Mesendoderm (in vitro differentiated cells): ENCODE measurements around the gene TMCC1.
"Not testable (repeated sequence)": the region's sequence is repeated elsewhere in the genome, so short reads cannot be mapped to it uniquely, and the experiment has no call there.

Experiments
- DNase-seq: peaks from one replicate; pipeline ENCODE4 v3.0.0; 2013
- H2AK5ac ChIP-seq: 2 replicates; pipeline ENCODE4 v1.6.1; 2013; ENCODE audit warnings: low read length, inconsistent platforms
- H2BK120ac ChIP-seq: 2 replicates; pipeline ENCODE4 v1.6.1; 2013; ENCODE audit warnings: low read depth, mild to moderate bottlenecking, low read length, moderate library complexity, mixed read lengths
- H2BK15ac ChIP-seq: replicated peaks from 2 replicates; pipeline ENCODE4 v1.6.1; 2013; ENCODE audit warnings: low read depth, mild to moderate bottlenecking, moderate library complexity
- H2BK5ac ChIP-seq: 2 replicates; pipeline ENCODE4 v1.6.1; 2013; ENCODE audit warnings: low read length, inconsistent platforms
- H3K18ac ChIP-seq: 2 replicates; pipeline ENCODE4 v1.6.1; 2013; ENCODE audit warnings: mild to moderate bottlenecking, low read length, mixed read lengths
- H3K23ac ChIP-seq: one replicate; pipeline ENCODE4 v1.6.1; 2013; ENCODE audit warnings: low read length
- H3K27ac ChIP-seq: 2 replicates; pipeline ENCODE4 v1.5.1; 2013; ENCODE audit warnings: low read depth, mild to moderate bottlenecking, inconsistent platforms, low read length, moderate library complexity
- H3K27me3 ChIP-seq: 2 replicates; pipeline ENCODE4 v1.6.1; 2013; ENCODE audit warnings: low read length, control low read depth, mild to moderate bottlenecking, inconsistent platforms; ENCODE audit not compliant: insufficient read depth, poor library complexity
- H3K36me3 ChIP-seq: 2 replicates; pipeline ENCODE4 v1.6.1; 2013; ENCODE audit warnings: low read length, inconsistent platforms; ENCODE audit not compliant: control insufficient read depth, insufficient read depth
- H3K4ac ChIP-seq: one replicate; pipeline ENCODE4 v1.6.1; 2013; ENCODE audit warnings: low read depth, mild to moderate bottlenecking, low read length, moderate library complexity
- H3K4me1 ChIP-seq: 2 replicates; pipeline ENCODE4 v1.6.1; 2013; ENCODE audit warnings: low read depth, low read length, inconsistent platforms; ENCODE audit not compliant: control insufficient read depth
- H3K4me2 ChIP-seq: 2 replicates; pipeline ENCODE4 v1.6.1; 2013; ENCODE audit warnings: low read length
- H3K4me3 ChIP-seq: 2 replicates; pipeline ENCODE4 v1.5.1; 2013; ENCODE audit warnings: mild to moderate bottlenecking, low read length
- H3K56ac ChIP-seq: one replicate; pipeline ENCODE4 v1.6.1; 2013; ENCODE audit warnings: low read length
- H3K79me1 ChIP-seq: 2 replicates; pipeline ENCODE4 v1.6.1; 2013; ENCODE audit warnings: low read length, inconsistent platforms
- H3K79me2 ChIP-seq: 2 replicates; pipeline ENCODE4 v1.6.1; 2013; ENCODE audit warnings: mild to moderate bottlenecking, low read length; ENCODE audit not compliant: control insufficient read depth, insufficient read depth
- H3K9ac ChIP-seq: 2 replicates; pipeline ENCODE4 v1.6.1; 2013; ENCODE audit warnings: low read length, inconsistent platforms
- H4K5ac ChIP-seq: one replicate; pipeline ENCODE4 v1.6.1; 2013; ENCODE audit warnings: low read length
- H4K8ac ChIP-seq: one replicate; pipeline ENCODE4 v1.6.1; 2013; ENCODE audit warnings: low read depth, mild to moderate bottlenecking, control low read depth, low read length, moderate library complexity
- WGBS: extraction: QIAGEN DNeasy Blood & Tissue Kit; methylation state at CpG from one replicate; pipeline ENCODE4 v1.1.7; 2013; ENCODE audit warnings: low lambda C conversion rate, missing lambda C conversion rate; ENCODE audit not compliant: insufficient coverage; ENCODE audit errors: extremely low coverage; 5-methylcytosine and 5-hydroxymethylcytosine counted together

TMCC1 gene

DNA sequence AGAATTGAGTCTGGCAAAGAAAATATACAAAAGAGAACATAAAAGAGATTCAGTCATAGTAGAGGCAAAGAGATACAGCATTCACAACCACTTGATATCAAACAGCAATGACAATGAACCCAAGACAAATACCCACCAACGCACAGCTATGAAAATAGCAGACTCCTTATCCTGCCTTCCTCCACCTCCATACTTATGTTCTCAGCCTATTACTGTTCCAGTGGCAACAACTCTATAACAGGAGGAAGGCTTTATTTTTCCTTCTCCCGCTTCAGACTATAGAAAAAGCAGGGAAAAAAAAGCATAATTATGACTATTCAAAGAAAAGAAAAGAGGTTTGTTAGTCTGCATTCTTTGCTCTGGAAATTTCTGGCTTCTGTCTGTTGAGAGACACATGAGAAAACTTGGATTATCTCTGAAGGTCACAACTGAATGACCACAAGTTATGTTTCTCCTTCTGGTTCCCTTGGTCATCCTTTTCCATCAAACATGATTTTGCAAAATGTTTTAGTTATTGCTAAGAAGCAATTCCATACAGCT is 205.9 kb downstream of the TMCC1 start:
- H3K79me2 ChIP-seq = no peaks in the 10 kb centered on the region
- no peak overlapping the region for H3K23ac ChIP-seq
- H3K4me3 ChIP-seq = no peak overlapping the region
- H3K56ac ChIP-seq = no peak overlapping the region
- no peak overlapping the region for H4K8ac ChIP-seq
- WGBS = no CpG with 5 or more reads among the region's 2 CpGs
- no peak overlapping the region for H4K5ac ChIP-seq
- peaks cover 3% of the 10 kb centered on the region for H3K4me1 ChIP-seq
- H3K27ac ChIP-seq = no peak overlapping the region
- no peak overlapping the region for H2BK5ac ChIP-seq
- H3K79me1 ChIP-seq = peaks cover 1% of the 10 kb centered on the region
- H3K18ac ChIP-seq = no peak overlapping the region
- no peaks in the 10 kb centered on the region for H3K27me3 ChIP-seq
- DNase-seq = no peak
- no peak overlapping the region for H3K4me2 ChIP-seq
- no peak overlapping the region for H3K4ac ChIP-seq
- H3K9ac ChIP-seq = no peak overlapping the region
- H2BK15ac ChIP-seq = peak overlapping the region; percentile 96
- H2BK120ac ChIP-seq = no peak overlapping the region
- no peak overlapping the region for H2AK5ac ChIP-seq
- no peaks in the 10 kb centered on the region for H3K36me3 ChIP-seq

DNA sequence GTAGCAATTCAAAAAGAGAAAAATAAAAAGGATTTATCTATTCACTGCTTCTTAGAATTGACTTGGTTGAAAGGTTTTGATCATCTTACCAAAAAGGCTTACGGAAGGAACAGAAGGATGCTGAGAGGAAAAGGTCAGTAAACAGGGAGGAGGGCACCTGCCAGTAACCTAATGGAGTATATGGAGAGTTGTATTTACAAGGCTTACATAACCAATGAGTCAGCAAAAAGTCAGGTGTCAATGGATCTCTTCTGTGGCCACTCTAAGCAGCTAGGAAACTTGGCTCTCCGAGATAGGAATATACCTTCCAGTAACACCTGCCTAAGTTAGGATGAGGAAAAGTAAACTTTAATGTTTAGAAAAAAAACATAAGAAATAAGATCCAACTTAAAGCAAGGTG is 206.6 kb downstream of the TMCC1 start:
- Histone ChIP-seq H3K4me3 (no peak overlapping the region), H3K27ac (no peak overlapping the region), H3K4me2 (no peak overlapping the region)

DNA sequence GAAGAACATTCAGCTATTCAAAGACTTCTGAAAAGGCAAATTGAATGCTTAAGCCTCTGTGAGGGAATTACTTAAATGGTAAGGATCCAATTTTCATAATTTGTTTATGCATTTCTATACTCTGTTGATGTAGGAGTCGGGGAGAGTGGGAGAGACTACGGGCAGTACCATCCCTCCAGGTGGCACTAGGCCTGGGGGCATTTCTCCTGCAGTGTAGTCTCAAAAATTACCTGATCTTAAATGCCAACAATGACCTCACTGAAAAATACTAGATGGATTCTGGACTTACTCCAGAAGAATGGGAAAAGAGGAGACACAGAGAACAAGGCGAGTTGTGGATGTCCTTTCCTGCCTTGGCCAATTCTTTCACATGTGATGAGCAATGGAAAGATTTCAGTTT is 209.2 kb downstream of the TMCC1 start:
- Histone ChIP-seq H3K18ac (no peak overlapping the region), H3K4me1 (peaks cover 3% of the 10 kb centered on the region), H2AK5ac (no peak overlapping the region), H3K23ac (no peak overlapping the region), H3K79me1 (peaks cover 1% of the 10 kb centered on the region), H3K36me3 (no peaks in the 10 kb centered on the region), H3K27me3 (no peaks in the 10 kb centered on the region), H4K8ac (no peak overlapping the region), H3K4ac (no peak overlapping the region), H2BK5ac (no peak overlapping the region), H3K9ac (no peak overlapping the region), H2BK120ac (no peak overlapping the region), H3K27ac (no peak overlapping the region), H3K56ac (no peak overlapping the region), H3K4me3 (no peak overlapping the region), H4K5ac (no peak overlapping the region), H3K79me2 (no peaks in the 10 kb centered on the region), H2BK15ac (no peak overlapping the region), H3K4me2 (no peak overlapping the region)
- DNase-seq = no peak
- WGBS = no CpG with 5 or more reads among the region's 3 CpGs

More for the DNA sequence above, 206.6 kb downstream of the TMCC1 start:
- Histone ChIP-seq H2BK120ac (no peak overlapping the region), H3K18ac (no peak overlapping the region), H3K27me3 (no peaks in the 10 kb centered on the region), H3K36me3 (no peaks in the 10 kb centered on the region), H3K9ac (no peak overlapping the region), H3K79me1 (peaks cover 1% of the 10 kb centered on the region), H3K4me1 (peaks cover 3% of the 10 kb centered on the region), H4K5ac (no peak overlapping the region), H3K4ac (no peak overlapping the region), H3K23ac (no peak overlapping the region), H2AK5ac (no peak overlapping the region), H2BK5ac (no peak overlapping the region), H3K79me2 (no peaks in the 10 kb centered on the region), H3K56ac (no peak overlapping the region), H2BK15ac (no peak overlapping the region), H4K8ac (no peak overlapping the region)
- peak; percentile 44 for DNase-seq
- no CpG with 5 or more reads among the region's 2 CpGs for WGBS

DNA sequence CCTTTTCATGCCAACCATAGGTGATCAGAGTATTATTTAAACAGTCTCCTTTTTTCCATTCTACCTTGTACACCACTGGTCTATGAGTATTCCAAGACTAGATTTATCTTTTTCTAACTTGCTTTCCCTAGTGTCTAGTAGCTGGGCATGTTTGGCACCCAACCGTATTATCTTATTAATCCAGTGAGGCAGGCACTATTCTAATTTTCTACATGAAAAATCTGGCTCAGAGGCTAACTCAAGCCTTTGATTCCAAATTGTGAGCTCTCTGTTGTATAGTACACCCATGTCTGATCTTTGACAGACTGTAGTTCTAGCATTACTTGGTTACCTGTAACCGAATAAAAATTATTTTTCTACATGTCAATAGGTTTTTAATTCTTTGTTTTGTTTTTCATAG is 210.3 kb downstream of the TMCC1 start:
- Histone ChIP-seq H2BK15ac (no peak overlapping the region), H2AK5ac (no peak overlapping the region), H3K4ac (no peak overlapping the region), H2BK5ac (no peak overlapping the region), H3K27me3 (no peaks in the 10 kb centered on the region), H3K36me3 (no peaks in the 10 kb centered on the region), H2BK120ac (no peak overlapping the region), H3K79me2 (no peaks in the 10 kb centered on the region), H3K79me1 (peaks cover 1% of the 10 kb centered on the region), H4K5ac (no peak overlapping the region), H3K4me3 (no peak overlapping the region), H4K8ac (no peak overlapping the region), H3K27ac (no peak overlapping the region), H3K9ac (no peak overlapping the region), H3K23ac (no peak overlapping the region), H3K4me2 (no peak overlapping the region), H3K56ac (no peak overlapping the region), H3K4me1 (peaks cover 2% of the 10 kb centered on the region), H3K18ac (no peak overlapping the region)
- no CpG with 5 or more reads among the region's 2 CpGs for whole genome bisulfite sequencing
- DNase-seq = no peak

DNA sequence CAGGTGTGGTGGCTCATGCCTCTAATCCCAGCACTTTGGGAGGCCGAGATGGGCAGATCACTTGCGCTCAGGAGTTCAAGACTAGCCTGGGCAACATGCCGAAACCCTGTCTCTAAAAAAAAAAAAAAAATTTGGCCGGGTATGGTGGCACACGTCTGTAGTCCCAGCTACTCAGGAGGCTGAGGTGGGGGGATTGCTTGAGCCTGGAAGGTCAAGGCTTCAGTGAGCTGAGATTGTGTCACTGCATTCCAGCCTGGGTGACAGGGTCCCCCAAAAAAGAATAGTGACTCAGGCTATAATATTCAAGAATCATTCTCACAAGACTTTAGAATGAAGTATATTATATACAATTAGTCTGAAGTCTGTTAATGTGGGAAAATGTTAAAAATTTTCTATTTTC is 216.5 kb downstream of the TMCC1 start:
- H3K79me2 ChIP-seq = no peaks in the 10 kb centered on the region
- H3K4me1 ChIP-seq = no peaks in the 10 kb centered on the region
- H2BK5ac ChIP-seq = no peak overlapping the region
- H3K27ac ChIP-seq = no peak overlapping the region
- H3K36me3 ChIP-seq = no peaks in the 10 kb centered on the region
- H2BK120ac ChIP-seq = no peak overlapping the region
- H3K18ac ChIP-seq = no peak overlapping the region
- no peak overlapping the region for H3K4me2 ChIP-seq
- DNase-seq = no peak
- no peak overlapping the region for H3K9ac ChIP-seq
- no peak overlapping the region for H2AK5ac ChIP-seq
- H4K8ac ChIP-seq = no peak overlapping the region
- H3K79me1 ChIP-seq = no peaks in the 10 kb centered on the region
- no peak overlapping the region for H3K4ac ChIP-seq
- WGBS = no CpG with 5 or more reads among the region's 5 CpGs
- H3K56ac ChIP-seq = no peak overlapping the region
- no peak overlapping the region for H4K5ac ChIP-seq
- H3K23ac ChIP-seq = no peak overlapping the region
- no peak overlapping the region for H2BK15ac ChIP-seq
- H3K27me3 ChIP-seq = no peaks in the 10 kb centered on the region
- no peak overlapping the region for H3K4me3 ChIP-seq

DNA sequence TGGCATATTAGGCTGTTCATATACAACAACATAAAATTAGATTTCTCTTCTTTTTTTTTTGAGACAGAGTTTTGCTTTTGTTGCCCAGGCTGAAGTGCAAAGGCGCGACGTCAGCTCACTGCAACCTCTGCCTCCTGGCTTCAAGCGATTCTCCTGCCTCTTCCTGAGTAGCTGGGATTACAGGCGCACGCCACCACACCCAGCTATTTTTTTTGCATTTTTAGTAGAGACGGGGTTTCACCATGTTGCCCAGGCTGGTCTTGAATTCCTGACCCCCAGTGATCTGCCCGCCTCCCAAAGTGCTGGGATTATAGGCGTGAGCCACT is 218.8 kb downstream of the TMCC1 start:
- H2BK120ac ChIP-seq, H3K79me2 ChIP-seq, H4K8ac ChIP-seq, H2BK5ac ChIP-seq, H2AK5ac ChIP-seq, H3K56ac ChIP-seq, H3K4me1 ChIP-seq, H3K9ac ChIP-seq, H3K36me3 ChIP-seq, H3K79me1 ChIP-seq, H3K4me3 ChIP-seq, H3K27ac ChIP-seq, H3K27me3 ChIP-seq, DNase-seq, H4K5ac ChIP-seq, H3K4ac ChIP-seq, H3K4me2 ChIP-seq, H3K23ac ChIP-seq, H2BK15ac ChIP-seq, H3K18ac ChIP-seq: not testable (repeated sequence)
- no CpG with 5 or more reads among the region's 9 CpGs for WGBS
